SK-N-MC (cell line): ENCODE data around the gene MAP2K7.
"Not testable (repeated sequence)": the region's sequence is repeated elsewhere in the genome, so short reads cannot be mapped to it uniquely, and the experiment has no call there.

Source experiments
- DNase-seq: peaks from one replicate; pipeline ENCODE4 v3.0.0-alpha.2; 2011; ENCODE audit warnings: low read depth, low spot score
- H3K27ac ChIP-seq: fragments of 200-600 bp; sonication (generic); 2 replicates; pipeline ENCODE4 v1.5.1; 2016; ENCODE audit warnings: mixed run types
- H3K36me3 ChIP-seq: fragments of 200-600 bp; sonication (generic); 2 replicates; pipeline ENCODE4 v1.6.1; 2017; ENCODE audit warnings: antibody characterized with exemption, low read length, mixed read lengths; ENCODE audit not compliant: insufficient read depth
- H3K4me3 ChIP-seq: fragments of 200-600 bp; sonication (generic); 2 replicates; pipeline ENCODE4 v1.5.1; 2016
- H3K9ac ChIP-seq: fragments of 200-600 bp; sonication (generic); 2 replicates; pipeline ENCODE4 v1.8.0; 2017; ENCODE audit warnings: mixed run types, mixed read lengths; ENCODE audit not compliant: insufficient read length
- H3K9me3 ChIP-seq: fragments of 200-600 bp; sonication (generic); 2 replicates; pipeline ENCODE4 v1.6.1; 2017; ENCODE audit warnings: low read depth, mild to moderate bottlenecking, antibody characterized with exemption, low read length, moderate library complexity, mixed read lengths
- EZH2 ChIP-seq: fragments of 200-600 bp; sonication (generic); IDR thresholded peaks from one replicate; pipeline ENCODE4 v1.6.1; 2017; ENCODE audit warnings: antibody characterized with exemption
- FOXP2 ChIP-seq: optimal IDR thresholded peaks from 2 replicates; pipeline ENCODE3; 2011; ENCODE audit warnings: mild to moderate bottlenecking, moderate library complexity; ENCODE audit not compliant: insufficient read depth; ENCODE audit errors: extremely low read length, control extremely low read depth
- POLR2AphosphoS5 ChIP-seq: IDR thresholded peaks from 2 replicates; pipeline ENCODE4 v1.6.1; 2012; ENCODE audit warnings: mild to moderate bottlenecking, low read depth, low read length, borderline replicate concordance

The MAP2K7 gene

GRCh38 chr19:7947939-7948338 lies 44.3 kb downstream of the MAP2K7 start:
- TF ChIP-seq POLR2AphosphoS5, result no peak
- no peak for TF ChIP-seq FOXP2
- no peak for TF ChIP-seq EZH2
- H3K9me3 ChIP-seq, result no peaks in the 10 kb centered on the region
- H3K4me3 ChIP-seq, result no peak overlapping the region

GRCh38 chr19:7953060-7953459 lies 49.4 kb downstream of the MAP2K7 start:
- Histone ChIP-seq H3K9ac (no peak overlapping the region), H3K4me3 (no peak overlapping the region), H3K27ac (no peak overlapping the region), H3K36me3 (no peaks in the 10 kb centered on the region; the same call in 1 of the 2 replicates), H3K9me3 (no peaks in the 10 kb centered on the region)
- TF ChIP-seq POLR2AphosphoS5 (no peak), EZH2 (no peak), FOXP2 (no peak)
- DNase-seq, result no peak

More at GRCh38 chr19:7947939-7948338, 44.3 kb downstream of the MAP2K7 start:
- Histone ChIP-seq H3K27ac (no peak overlapping the region), H3K9ac (no peak overlapping the region), H3K36me3 (no peaks in the 10 kb centered on the region)
- DNase-seq, result no peak

GRCh38 chr19:7953576-7953975 lies 49.9 kb downstream of the MAP2K7 start:
- no peak overlapping the region for H3K9ac ChIP-seq
- H3K9me3 ChIP-seq, result no peaks in the 10 kb centered on the region
- H3K27ac ChIP-seq, result no peak overlapping the region
- TF ChIP-seq FOXP2 (no peak), EZH2 (no peak), POLR2AphosphoS5 (no peak)
- no peak for DNase-seq
- no peak overlapping the region for H3K4me3 ChIP-seq
- no peaks in the 10 kb centered on the region; the same call in 1 of the 2 replicates for H3K36me3 ChIP-seq

GRCh38 chr19:7955696-7956095 lies 52.0 kb downstream of the MAP2K7 start:
- Histone ChIP-seq H3K36me3 (no peaks in the 10 kb centered on the region; the same call in 1 of the 2 replicates), H3K9ac (no peak overlapping the region), H3K9me3 (no peaks in the 10 kb centered on the region), H3K27ac (no peak overlapping the region), H3K4me3 (no peak overlapping the region)
- TF ChIP-seq POLR2AphosphoS5, result no peak
- no peak for TF ChIP-seq EZH2
- no peak for TF ChIP-seq FOXP2
- no peak for DNase-seq

- no peak overlapping the region for H3K9ac ChIP-seq
- no peak for DNase-seq
- no peaks in the 10 kb centered on the region for H3K9me3 ChIP-seq
- H3K36me3 ChIP-seq, result peaks cover 20% of the 10 kb centered on the region
- H3K4me3 ChIP-seq, result no peak overlapping the region
- H3K27ac ChIP-seq, result no peak overlapping the region
- TF ChIP-seq FOXP2, result no peak
- TF ChIP-seq POLR2AphosphoS5, result no peak
- TF ChIP-seq EZH2, result no peak
Measured at GRCh38 chr19:7959211-7959610, 55.5 kb downstream of the MAP2K7 start.

GRCh38 chr19:7961082-7961481 lies 57.4 kb downstream of the MAP2K7 start:
- DNase-seq, H3K4me3 ChIP-seq, H3K9ac ChIP-seq, H3K27ac ChIP-seq, H3K9me3 ChIP-seq: not testable (repeated sequence)
- peaks cover 36% of the 10 kb centered on the region for H3K36me3 ChIP-seq

GRCh38 chr19:7961920-7962626 lies 58.4 kb downstream of the MAP2K7 start:
- H3K9me3 ChIP-seq, result no peaks in the 10 kb centered on the region
- peaks cover 46% of the 10 kb centered on the region for H3K36me3 ChIP-seq
- H3K27ac ChIP-seq, result no peak overlapping the region
- DNase-seq, result no peak
- H3K4me3 ChIP-seq, result no peak overlapping the region
- H3K9ac ChIP-seq, result no peak overlapping the region
- no peak for TF ChIP-seq EZH2
- no peak for TF ChIP-seq FOXP2
- TF ChIP-seq POLR2AphosphoS5, result no peak

GRCh38 chr19:7962644-7963268 lies 59.1 kb downstream of the MAP2K7 start:
- no peak overlapping the region; the same call in 1 of the 2 replicates for H3K27ac ChIP-seq
- no peak overlapping the region for H3K9ac ChIP-seq
- peaks cover 53% of the 10 kb centered on the region for H3K36me3 ChIP-seq
- H3K9me3 ChIP-seq, result no peaks in the 10 kb centered on the region
- TF ChIP-seq POLR2AphosphoS5, result no peak
- no peak for TF ChIP-seq FOXP2
- DNase-seq, result no peak
- no peak overlapping the region for H3K4me3 ChIP-seq
